Esophagus muscularis mucosa (tissue), 4 donors: ENCODE data around the gene ETAA1.

Experiments
- EP300 ChIP-seq: sonication (generic); formaldehyde crosslinking; IDR thresholded peaks from one replicate; pipeline ENCODE4 v1.6.1; 2017; ENCODE audit warnings: antibody characterized with exemption
- POLR2A ChIP-seq: fragments of 450-650 bp; IDR thresholded peaks from one replicate; pipeline ENCODE4 v1.6.1; 2017; ENCODE audit warnings: antibody characterized with exemption, moderate library complexity, mild to moderate bottlenecking, low read depth
- POLR2AphosphoS5 ChIP-seq, 2 donors: sonication (generic); formaldehyde crosslinking; IDR thresholded peaks; one replicate each; pipeline ENCODE4 v1.6.1; 2017; ENCODE audit warnings: antibody characterized with exemption in 2 of 2
- TF ChIP-seq, protein P1 (sequence below), 3 experiments: fragments of 200-600 bp in 2 of 3; fragments of 450-650 bp in 1 of 3; sonication (generic) in 2 of 3; IDR thresholded peaks; one replicate each; pipeline ENCODE4 v1.5.1; 2017 to 2019; ENCODE audit warnings: antibody characterized with exemption in 3 of 3, mild to moderate bottlenecking in 2 of 3, moderate library complexity in 1 of 3

DNA sequence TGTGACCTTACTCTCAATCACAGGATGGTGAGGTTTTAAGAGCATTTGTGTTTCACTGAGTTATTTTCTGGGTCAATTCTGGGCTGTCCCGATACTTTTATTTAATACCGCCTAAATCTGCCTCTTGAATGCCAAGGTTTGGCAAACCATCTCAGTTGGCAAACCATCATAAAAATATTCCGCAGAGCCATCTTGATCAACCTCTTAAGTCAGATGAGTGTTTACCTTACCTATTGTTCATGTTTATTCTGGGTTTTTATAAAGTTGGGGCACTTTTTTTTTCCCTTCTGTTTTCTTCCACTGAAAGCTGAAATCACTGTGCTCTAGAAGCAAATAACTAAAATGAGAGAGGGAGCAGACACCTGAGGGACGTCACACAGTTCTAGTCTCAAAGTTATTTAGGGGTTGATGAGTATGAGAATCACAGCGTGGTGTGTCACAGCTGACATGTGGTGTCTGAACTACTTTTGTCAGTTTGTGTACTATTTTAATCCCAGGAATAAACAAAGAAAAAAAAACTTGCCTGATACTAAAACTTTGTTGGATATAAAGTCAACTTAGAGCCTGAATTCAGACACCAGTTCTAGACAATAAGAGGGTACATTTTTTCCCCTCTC, 48.6 kb downstream of the ETAA1 start:
- TF ChIP-seq EP300 (no peak), POLR2A (no peak), POLR2AphosphoS5 (IDR thresholded peaks at IDR 0.05) (no peak)
- TF ChIP-seq, protein P1, sequence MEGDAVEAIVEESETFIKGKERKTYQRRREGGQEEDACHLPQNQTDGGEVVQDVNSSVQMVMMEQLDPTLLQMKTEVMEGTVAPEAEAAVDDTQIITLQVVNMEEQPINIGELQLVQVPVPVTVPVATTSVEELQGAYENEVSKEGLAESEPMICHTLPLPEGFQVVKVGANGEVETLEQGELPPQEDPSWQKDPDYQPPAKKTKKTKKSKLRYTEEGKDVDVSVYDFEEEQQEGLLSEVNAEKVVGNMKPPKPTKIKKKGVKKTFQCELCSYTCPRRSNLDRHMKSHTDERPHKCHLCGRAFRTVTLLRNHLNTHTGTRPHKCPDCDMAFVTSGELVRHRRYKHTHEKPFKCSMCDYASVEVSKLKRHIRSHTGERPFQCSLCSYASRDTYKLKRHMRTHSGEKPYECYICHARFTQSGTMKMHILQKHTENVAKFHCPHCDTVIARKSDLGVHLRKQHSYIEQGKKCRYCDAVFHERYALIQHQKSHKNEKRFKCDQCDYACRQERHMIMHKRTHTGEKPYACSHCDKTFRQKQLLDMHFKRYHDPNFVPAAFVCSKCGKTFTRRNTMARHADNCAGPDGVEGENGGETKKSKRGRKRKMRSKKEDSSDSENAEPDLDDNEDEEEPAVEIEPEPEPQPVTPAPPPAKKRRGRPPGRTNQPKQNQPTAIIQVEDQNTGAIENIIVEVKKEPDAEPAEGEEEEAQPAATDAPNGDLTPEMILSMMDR (IDR thresholded peaks at IDR 0.05): no peak
